Fibroblast of lung (primary cell): ENCODE results near the gene TH.

Experiments
- EZH2 ChIP-seq: IDR thresholded peaks from 2 replicates; pipeline ENCODE4 v1.5.1; 2012; ENCODE audit warnings: low read length, control low read depth, mild to moderate bottlenecking; ENCODE audit errors: missing control alignments
- TF ChIP-seq, protein P1 (sequence below), 2 donors: IDR thresholded peaks in 1 of 2; conservative IDR thresholded peaks in 1 of 2; 1 replicate in 1 of 2; 2 replicates in 1 of 2; pipeline ENCODE4 v1.5.1; 2011 to 2012; ENCODE audit warnings: low read length in 2 of 2, control low read depth in 1 of 2, inconsistent platforms in 1 of 2, low read depth in 1 of 2, mild to moderate bottlenecking in 1 of 2

DNA sequence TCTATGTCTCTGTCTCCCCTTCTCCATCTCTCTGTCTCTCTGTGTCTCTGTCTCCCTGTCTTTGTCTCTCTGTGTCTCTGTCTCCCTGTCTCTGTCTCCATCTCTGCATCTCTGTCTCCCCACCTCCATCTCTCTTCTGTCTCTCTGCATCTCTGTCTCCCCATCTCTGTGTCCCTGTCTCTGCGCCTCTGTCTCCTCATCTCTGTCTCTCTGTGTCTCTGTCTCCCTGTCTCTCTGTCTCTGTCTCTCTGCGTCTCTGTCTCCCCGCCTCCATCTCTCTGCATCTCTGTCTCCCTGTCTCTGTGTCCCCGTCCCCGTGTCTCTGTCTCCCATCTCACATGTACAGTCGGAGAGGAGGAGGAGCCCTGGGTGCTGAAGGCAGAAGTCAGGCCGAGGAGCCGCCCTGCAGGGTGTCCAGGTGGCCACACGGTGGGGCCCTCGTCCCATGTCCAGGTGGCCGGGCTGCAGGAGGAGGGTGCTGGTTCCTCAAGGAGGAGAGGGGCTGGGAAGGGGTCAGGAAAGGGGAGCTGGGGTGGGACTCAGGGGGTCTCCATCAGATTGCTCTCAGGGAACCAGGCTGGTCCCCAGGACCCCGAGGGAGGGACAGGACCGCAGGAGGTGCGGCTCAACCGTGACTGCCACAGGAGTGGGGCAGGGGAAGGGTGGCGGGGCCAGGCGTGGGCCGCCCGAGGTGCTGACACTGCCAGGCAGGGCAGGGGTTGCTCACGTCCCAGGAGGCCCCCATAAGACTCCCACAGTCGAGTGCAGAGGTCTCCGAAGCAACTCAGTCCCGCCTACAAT lies 25.6 kb upstream of the TH start:
- TF ChIP-seq, protein P1, sequence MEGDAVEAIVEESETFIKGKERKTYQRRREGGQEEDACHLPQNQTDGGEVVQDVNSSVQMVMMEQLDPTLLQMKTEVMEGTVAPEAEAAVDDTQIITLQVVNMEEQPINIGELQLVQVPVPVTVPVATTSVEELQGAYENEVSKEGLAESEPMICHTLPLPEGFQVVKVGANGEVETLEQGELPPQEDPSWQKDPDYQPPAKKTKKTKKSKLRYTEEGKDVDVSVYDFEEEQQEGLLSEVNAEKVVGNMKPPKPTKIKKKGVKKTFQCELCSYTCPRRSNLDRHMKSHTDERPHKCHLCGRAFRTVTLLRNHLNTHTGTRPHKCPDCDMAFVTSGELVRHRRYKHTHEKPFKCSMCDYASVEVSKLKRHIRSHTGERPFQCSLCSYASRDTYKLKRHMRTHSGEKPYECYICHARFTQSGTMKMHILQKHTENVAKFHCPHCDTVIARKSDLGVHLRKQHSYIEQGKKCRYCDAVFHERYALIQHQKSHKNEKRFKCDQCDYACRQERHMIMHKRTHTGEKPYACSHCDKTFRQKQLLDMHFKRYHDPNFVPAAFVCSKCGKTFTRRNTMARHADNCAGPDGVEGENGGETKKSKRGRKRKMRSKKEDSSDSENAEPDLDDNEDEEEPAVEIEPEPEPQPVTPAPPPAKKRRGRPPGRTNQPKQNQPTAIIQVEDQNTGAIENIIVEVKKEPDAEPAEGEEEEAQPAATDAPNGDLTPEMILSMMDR (conservative IDR thresholded peaks at IDR 0.05 in 1 of 2, IDR thresholded peaks at IDR 0.05 in 1 of 2; ENCODE audit: low read depth in 1 of 2, low read length in 2 of 2), result peak; percentile 71 to 80
- no peak for TF ChIP-seq EZH2
